Left ventricle myocardium superior (tissue), 1 donor: Measurements from ENCODE around the gene TRIM47. TPM values are rescaled to one million over a fixed set of nuclear protein-coding genes. Genes with fewer than 3 reads are reported as not detected.
"Not testable (repeated sequence)": the region's sequence is repeated elsewhere in the genome, so short reads cannot be mapped to it uniquely, and the experiment has no call there.

Experiments
- ATAC-seq: fragments of 200-7000 bp; cut with Tn5 transposase; one replicate; pipeline ENCODE4 v1.9.1; 2020; ENCODE audit warnings: mild to moderate bottlenecking, moderate library complexity
- DNase-seq: peaks from one replicate; pipeline ENCODE4 v3.0.0-alpha.2; 2020
- intact Hi-C: fragments of 100-400 bp; cut with micrococcal nuclease; formaldehyde crosslinking; loops from one replicate; pipeline ENCODE4 v1.11.0; 2022
- total RNA-seq: library from RNA; stranded (reverse); fragmentation: NEBNext Ultra II Directional; extraction: Animal tissue kit (Norgen Biotek cat#: 25700); gene quantifications from one replicate; pipeline ENCODE4 v1.2.1, GENCODE V29; 2021
- donor health status: DM: no; HTN: yes; CAD: no; lungs with severe emphysema.

The TRIM47 gene
- total RNA-seq, 1 donor from 2014 or later = 24.4 TPM

DNA sequence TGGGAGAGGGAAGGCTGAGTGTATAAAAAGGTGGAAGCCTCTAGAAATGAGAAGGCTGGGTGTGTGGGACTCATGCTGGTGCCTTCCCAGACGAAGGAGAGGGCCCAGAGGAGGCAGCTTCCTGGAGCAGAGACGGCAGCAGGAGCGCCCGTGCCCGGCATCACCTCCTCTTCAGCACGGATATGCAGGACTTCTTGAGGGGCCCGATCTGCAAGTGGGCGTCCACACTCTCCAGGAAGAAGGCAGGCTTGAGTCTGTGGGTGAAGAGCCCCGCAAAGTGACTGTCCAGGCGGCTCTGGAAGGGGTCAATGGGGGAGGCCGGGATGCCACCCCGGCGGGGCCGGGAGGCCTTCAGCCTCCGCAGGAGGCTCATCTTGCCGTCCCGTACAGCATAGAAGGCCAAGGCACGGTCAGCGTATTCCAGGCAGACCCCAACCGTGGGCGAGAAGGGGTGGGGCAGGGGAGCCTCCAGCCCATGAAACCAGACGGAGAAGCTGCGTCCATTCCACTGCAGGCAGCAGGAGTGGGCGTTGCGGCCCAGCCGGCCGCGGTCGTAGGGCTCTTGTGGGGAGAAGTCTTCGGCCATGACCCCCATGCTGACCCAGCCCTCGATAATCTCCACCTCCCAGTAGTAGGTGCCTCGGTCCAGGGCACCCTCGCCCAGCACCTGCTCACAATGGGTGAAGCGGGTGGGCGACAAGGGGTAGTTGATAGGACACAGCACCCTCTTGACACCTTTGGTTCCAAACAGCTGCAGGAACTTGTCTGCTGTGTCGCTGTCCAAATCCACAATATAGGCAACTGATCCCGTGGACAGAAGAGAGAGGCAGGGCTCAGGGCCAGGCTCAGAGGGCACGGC lies 3.8 kb downstream of the TRIM47 start:
- DNase-seq = peak; percentile 31
- intact Hi-C loops = no loop called here

DNA sequence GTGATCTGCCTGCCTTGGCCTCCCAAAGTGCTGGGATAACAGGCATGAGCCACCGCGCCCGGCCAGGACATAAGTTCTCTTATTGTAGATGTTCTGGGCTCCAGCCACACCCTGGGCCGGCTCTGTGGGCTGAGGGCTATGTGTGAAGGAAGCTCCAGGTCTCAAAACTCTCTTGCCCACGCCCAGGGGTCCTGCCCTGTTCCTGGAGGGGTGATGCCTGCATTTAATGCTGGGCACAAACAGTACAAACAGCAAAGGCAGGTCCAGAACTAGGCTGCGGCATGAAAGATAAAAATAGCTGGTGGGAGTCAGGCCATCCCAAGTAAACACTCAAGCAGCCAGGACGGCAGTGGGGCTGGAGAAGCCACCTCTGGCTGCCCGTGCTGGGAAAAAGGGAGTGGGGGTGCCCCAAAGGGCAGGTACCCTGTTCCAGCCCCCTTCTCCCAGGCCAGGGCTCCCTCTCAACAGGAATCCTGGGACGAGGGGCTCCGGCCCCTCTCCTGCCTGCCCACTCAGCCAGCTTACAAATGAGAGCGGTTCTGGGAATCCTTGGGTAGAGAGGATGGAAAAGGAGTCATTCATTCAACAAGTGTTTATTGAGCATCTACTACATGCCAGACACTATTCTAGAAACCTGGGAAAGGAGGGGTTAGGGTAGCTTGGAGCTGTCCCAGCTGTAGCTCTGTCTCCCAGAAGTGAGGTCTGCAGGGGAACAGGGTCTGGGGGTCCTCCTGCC lies 4.6 kb downstream of the TRIM47 start:
- DNase-seq (no peak), ATAC-seq (peak; percentile 2)
- intact Hi-C loops = no loop called here

More for the DNA sequence above, 3.8 kb downstream of the TRIM47 start:
- no peak for ATAC-seq

DNA sequence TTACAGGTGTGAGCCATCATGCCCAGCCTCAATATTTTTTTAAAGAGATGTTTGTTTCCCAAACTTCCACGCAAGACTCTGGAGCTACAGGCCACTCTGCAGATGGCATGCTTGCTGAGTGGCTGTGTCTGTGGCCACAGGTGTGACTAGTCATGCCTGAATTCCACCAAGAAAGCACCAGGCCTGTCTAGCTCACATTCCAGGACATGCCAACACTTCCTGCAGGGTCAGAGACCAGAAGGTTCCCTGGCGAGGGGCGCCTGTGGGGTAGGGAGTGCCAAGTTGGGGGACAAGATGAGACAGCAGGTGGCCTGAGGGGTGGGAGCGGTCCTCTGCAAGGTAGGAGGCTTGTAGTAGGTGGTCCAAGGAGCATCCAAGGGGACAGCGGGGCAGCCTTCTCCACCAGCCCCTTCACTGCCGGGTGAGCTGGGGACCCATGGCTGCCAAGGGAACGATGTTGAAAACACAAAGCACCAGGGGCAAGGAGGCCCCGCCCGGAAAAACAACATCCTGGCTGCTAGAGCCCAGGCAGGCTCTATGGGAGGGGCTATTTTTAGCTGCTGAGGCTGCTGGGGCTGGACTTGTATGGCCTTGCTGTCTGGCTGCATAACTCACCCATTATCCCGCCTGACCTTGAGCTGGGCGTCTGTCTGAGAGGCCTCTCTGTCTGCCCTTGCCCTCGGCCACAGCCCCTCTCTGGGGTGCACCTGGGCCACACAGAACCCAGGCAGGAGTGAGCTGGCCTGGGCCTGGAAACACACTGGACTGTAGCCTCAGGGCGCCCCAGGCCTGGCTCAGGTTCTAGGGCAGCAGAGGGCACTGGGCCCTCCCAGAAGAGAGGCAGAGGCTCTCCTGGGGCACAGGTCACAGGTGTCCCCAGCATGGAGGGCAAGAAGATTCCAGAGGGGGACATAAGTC lies 5.7 kb downstream of the TRIM47 start:
- ATAC-seq (peak; percentile 63), DNase-seq (peak; percentile 87)
- intact Hi-C loops = no loop called here

DNA sequence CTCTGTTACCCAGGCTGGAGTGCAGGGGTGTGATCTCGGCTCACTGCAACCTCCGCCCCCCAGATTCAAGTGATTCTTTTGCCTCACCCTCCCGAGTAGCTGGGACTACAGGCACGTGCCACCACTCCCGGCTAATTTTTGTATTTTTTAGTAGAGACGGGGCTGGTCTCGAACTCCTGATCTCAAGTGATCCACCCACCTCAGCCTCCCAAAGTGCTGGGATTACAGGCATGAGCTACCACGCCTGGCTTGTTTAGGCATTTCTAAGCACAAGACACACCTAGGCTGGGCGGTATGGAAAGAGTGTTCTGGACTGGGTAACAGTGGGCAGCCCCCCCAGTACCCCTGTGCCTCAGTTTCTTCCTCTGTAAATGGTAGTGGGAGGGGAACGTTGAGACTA lies 8.2 kb downstream of the TRIM47 start:
- intact Hi-C loops, ATAC-seq, DNase-seq: not testable (repeated sequence)

DNA sequence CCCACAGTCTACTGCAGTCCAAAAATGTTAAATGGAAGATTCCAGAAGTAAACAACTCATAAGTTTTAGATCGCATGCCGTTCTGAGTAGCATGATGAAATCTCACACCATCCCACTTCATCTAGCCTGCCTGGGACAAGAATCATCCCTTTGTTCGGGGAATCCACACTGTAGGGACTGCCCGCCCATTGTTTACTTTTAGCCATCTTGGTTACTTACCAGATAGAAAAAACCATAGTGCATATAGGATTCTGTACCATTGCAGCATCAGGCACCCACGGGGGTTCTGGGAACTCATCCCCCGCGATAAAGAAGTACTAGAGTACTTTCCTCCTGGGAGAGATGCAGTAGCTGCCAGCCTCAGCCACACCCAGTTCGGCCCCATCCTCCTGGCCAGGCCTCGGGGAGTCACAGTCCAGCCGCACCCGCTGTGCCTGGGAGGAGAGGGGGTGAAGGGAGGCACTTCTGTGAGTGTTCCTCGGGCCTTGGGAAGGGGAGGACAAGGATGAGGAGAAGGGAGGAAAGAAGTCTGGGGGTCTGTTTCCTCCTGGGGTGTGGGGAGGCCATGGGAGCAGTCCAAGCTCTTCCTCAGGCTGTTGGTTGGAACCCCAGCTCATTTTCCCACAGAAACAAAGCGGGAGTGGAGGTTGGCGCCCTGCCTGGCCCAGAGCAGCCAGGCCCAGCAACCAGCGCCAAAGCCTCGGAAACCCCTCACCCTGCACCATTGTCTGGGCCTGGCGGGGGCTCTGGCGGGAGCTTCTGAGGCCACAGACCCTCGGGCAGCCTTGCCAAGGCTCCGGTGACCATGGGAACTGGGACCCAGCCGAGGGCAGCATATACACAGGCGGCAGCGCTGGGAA lies 8.9 kb downstream of the TRIM47 start:
- ATAC-seq (peak; percentile 58), DNase-seq (peak; percentile 80)
- intact Hi-C loops = no loop called here

DNA sequence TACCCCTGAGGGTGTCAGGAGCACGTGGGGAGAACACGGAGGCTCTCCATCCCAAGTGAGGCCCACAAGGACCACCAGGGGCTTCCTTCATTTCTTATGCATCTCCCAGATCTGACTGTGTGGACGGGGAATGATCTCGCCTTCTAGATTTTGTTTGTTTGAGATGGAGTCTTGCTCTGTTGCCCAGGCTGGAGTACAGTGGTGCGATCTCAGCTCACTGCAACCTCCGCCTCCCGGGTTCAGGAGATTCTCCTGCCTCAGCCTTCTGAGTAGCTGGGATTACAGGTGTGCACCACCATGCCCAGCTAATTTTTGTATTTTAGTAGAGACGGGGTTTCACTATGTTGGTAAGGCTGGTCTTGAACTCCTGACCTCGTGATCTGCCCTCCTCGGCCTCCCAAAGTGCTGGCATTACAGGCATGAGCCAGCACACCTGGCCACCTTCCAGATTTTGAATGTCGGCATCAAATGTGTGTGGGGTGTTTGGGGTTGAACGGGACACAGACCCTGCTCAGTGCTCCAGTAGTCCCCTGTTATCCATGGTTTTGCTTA lies 9.6 kb downstream of the TRIM47 start:
- ATAC-seq, DNase-seq, intact Hi-C loops: not testable (repeated sequence)

DNA sequence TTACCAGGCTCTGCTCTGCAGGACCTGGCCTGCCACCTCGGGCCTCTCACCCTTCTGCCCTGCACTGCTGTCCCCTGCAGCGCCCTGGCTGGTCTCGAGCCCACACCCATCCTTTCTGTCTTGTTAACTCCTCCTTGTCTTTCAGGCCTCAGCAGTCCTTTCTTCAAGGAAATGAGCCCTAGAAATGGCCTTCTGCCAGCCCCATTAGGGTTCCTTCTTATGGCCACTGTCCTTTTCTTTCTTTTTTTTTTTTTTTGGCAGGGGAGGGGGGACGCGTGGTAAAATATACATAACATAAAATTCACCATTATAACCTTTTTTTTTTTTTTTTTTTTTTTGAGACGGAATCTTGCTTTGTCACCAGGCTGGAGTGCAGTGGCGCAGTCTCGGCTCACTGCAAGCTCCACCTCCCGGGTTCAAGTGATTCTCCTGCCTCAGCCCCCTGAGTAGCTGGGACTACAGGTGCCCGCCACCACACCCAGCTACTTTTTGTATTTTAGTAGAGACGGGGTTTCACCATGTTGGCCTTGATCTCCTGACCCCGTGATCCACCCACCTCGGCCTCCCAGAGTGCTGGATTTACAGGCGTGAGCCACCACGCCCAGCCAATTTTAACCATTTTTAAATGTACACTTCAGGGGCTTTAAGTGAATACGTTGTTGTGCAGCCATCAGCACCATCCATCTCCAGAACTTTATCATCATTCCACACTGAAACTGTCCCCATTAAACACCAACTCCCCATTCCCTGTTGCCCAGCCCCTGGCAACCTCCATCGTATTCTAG lies 12.8 kb downstream of the TRIM47 start:
- DNase-seq, intact Hi-C loops, ATAC-seq: not testable (repeated sequence)

DNA sequence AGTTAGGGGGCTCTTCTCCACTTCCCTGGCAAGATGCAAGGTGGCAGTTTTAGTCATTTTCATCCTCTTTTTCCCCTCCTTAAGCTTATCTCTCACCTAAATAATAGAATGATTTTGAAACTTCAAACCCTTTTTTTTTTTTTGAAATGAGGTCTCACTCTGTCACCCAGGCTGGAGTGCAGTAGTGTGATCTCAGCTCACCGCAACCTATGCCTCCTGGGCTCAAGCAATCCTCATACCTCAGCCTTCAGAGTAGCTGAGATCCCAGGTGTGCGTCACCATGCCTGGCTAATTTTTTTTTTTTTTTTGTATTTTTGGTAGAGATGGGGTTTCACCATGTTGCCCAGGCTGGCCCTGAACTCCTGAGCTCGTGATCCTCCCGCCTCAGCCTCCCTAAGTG lies 13.5 kb downstream of the TRIM47 start:
- DNase-seq, ATAC-seq, intact Hi-C loops: not testable (repeated sequence)

DNA sequence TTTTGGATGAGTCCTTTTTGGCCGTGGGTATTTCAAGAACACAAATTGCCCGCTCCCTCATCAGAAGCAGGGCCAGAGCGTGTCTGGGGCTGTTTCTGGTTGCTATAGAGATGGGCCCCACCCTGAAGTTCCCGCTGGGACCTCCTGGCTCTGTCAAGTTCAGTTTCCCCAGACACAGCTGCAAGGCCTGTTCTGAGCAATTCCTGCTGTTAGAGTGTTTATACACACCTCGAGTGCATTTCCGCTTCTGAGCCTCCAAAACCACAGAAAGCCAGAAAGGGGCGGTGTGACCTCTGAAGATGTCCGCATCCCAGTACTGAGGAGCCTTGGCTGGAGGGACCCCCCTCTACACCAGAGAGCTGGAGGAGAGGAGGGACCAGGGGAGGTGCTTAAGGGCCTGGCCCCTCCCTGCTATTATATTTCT lies 13.9 kb downstream of the TRIM47 start:
- intact Hi-C loops = no loop called here
- ATAC-seq (peak; percentile 89), DNase-seq (peak; percentile 79)

DNA sequence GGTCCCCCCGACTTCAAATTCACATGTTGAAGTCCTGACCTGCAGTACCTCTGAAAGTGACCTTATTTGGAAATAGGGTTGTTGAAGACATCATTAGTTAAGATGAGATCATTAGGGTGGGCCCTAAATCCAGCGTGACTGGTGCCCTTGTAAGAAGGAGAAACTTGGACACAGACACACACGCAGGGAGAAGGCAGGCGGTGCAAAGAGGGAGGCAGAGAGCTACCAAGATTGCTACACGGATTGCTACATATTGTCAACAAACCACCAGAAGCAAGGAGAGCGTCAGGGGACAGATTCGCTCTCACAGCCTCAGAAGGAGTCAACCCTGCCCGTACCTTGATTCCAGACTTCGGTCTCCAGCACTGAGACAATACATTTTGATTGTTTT lies 16.5 kb downstream of the TRIM47 start:
- intact Hi-C loops = no loop called here
- peak; percentile 33 for ATAC-seq

DNA sequence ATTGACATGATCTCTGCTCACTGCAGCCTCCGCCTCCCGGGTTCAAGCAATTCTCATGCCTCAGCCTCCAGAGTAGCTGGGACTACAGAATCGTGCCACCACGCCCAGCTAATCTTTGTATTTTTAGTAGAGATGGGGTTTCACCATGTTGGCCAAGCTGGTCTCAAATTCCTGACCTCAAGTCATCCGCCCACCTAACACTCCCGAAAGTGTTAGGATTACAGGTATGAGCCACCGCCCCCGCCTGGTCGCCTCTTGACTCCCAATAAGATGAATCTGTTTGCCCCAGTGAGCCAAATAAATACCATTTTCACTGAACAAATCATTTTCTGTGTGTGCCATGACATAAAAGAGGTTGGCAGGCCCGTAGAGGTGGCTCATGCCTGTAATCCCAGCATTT lies 19.0 kb downstream of the TRIM47 start:
- peak; percentile 7 for DNase-seq
- ATAC-seq, intact Hi-C loops: not testable (repeated sequence)

More for the DNA sequence above, 16.5 kb downstream of the TRIM47 start:
- no peak for DNase-seq

DNA sequence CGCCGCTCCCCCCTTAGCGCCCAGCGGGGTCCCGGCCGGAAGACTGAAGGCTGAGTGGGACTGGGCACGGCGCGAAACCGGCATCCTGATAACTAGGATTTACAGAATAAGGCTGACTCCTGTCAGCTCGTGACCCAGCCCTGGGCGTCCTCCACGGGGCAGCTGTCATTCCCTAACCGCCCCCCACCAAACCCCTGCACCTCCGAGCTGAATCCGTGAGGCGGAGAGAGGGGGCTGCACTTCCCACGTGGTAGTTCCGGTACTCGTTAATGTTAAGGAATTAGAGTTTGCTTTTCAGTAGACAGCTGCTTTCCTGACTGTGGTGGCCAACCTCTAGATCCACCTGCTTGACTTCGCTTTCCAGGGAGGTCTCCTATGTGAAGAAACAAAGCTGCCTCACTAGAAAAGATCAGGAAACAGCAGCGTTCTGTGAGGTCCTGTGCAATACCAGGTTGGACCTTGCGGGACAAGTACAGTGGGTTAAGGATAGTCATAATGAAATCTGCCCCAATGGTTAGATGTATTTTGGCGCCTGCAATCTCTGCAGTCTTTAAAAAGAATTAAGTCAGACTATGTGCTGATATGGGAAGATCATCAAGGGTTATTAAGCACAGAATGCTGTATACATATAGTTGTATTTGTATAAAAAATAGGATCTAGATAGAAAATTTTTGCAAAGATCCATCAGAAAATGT lies 22.2 kb downstream of the TRIM47 start:
- DNase-seq (no peak), ATAC-seq (peak; percentile 61)
- intact Hi-C loops = no loop called here

DNA sequence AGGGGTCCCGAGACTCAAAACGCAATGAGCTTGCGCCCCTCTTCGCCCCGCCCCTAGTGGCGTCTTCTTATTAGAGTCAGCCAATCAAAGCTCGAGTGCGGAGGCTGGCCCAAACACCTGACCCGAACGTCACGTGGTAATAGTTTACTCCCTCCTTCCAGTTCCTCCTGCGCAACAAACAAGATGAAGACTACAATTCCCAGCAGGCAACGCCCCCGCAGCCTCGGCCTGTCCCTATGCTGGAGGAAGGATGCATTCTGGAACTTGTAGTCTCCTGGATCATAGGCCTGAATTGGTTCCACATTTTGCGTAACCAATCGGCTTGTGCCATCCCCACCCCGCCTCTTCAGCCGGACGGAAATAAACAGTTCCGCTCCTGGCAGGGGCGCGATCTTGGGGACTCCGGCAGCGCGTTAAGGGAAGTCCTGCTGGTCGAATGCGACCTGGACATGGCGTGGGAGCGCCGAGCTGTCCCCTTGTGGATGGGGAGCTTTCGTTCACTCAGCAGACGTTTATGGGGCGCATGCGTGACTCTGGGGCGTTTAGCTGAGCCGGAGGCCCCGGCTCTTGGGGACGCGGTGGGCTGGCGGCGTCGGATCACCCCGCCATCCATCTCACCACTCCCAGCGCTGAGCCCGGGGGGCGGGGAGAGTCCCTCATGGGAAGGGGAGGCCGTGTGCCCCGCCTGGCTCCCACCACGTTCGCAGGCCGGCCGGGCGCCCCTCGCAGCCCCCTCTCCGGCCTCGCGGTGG lies 22.9 kb downstream of the TRIM47 start, which contains the start of gene WBP2:
Gene WBP2, minus strand, starts transcription at position 26 of the 752 bp plus-strand sequence. CDS start 38 bp downstream, outside the sequence.
- ATAC-seq = peak; percentile 91
- intact Hi-C loops = no loop called here
- peak; percentile 97 for DNase-seq

DNA sequence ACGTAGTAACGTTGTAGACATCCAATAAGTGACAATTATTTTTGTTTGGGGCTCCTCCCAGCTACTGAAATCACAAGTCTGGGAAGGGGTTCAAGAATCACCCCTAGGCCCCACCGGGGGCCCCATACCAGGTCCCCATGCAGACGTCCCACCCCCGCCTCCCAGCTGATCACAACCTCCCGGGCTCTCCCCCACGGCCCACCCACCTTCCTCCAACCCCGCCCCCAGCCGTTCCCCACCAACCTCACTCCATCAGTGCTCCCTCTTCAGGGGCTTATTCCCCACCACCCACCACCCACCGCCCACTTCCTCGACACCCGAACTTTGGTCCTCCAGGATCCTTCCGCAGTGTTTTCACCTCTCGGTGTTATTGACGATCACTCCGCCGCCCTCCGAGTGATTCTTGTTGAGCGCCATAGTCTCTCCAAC lies 23.5 kb downstream of the TRIM47 start:
- ATAC-seq = peak; percentile 19
- intact Hi-C loops = no loop called here
- DNase-seq = peak; percentile 62

DNA sequence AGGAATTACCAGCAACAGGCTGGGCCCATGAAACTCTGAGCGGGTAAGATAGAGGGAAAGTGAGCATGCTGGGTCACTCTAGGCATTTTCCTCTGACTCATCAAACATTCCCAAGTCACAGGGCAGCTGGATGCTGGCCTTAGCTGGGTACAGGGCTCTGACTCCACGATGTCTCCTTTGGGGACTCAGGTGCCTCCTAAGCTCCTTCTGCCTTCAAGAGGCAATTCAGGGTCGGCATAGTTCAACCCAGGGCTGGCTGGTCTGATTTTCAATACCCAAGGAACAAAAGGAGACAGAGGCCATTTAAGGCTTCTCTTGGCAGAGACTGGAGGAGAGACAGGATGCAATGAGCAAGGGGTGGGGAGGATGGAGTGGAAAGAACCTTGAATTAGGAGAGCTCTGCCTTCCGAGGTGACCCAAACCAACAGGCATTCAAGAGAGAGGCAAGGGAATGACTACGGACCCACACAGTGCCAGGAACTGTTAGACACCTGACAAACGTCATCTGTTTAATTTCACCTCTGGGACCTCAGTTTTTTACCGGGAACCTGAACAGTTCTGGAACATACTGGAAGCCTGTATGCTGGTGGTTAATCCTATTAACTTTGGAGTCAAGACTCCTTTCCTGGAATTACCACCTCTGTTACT lies 24.2 kb downstream of the TRIM47 start:
- ATAC-seq (no peak), DNase-seq (peak; percentile 29)
- intact Hi-C loops = no loop called here
